ENCODE data around the gene C16orf78.

C16orf78 gene

DNA sequence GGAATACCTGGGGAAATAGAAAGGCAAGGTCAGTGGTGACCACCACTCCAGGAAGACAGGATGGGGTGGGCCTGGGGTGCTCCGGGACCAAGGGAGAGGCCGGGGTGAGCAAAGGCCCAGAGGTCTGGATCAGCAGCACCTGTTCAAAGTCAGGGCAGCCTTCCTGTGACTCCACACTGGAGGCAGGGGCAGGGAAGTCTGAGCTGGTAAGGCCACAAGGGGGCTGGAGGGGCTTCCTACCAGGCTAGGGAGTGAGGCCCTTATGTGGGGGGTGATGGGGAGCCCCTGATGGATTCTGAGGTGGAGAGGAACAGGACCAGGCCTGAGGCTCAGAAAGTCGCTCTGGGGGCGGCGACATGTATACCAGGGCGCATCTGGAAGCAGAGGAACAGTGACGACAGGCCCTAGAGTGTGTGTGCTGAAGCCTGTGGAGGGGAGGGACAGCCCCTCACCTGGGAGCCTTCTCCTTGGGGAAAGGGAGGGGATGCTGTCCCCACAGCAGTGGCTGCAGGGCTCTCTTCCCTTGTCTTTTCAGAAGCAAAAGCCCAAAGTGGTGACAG, 3.7 kb downstream of the C16orf78 start:
- no peaks in the 10 kb centered on the region for H3K27me3 ChIP-seq (replicated peaks; ENCODE audit: control insufficient read depth, insufficient read depth, low read length)
- no peak overlapping the region for H3K4me3 ChIP-seq (replicated peaks; ENCODE audit: low read depth, low read length)
- TF ChIP-seq, protein P1, sequence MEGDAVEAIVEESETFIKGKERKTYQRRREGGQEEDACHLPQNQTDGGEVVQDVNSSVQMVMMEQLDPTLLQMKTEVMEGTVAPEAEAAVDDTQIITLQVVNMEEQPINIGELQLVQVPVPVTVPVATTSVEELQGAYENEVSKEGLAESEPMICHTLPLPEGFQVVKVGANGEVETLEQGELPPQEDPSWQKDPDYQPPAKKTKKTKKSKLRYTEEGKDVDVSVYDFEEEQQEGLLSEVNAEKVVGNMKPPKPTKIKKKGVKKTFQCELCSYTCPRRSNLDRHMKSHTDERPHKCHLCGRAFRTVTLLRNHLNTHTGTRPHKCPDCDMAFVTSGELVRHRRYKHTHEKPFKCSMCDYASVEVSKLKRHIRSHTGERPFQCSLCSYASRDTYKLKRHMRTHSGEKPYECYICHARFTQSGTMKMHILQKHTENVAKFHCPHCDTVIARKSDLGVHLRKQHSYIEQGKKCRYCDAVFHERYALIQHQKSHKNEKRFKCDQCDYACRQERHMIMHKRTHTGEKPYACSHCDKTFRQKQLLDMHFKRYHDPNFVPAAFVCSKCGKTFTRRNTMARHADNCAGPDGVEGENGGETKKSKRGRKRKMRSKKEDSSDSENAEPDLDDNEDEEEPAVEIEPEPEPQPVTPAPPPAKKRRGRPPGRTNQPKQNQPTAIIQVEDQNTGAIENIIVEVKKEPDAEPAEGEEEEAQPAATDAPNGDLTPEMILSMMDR (IDR thresholded peaks at IDR 0.05; ENCODE audit: insufficient read depth, low read length, poor library complexity, severe bottlenecking): no peak
- DNase-seq (ENCODE audit: extremely low read depth, insufficient read length): no peak
- no peaks in the 10 kb centered on the region for H3K36me3 ChIP-seq (ENCODE audit: control insufficient read depth, insufficient read depth, low read length)

DNA sequence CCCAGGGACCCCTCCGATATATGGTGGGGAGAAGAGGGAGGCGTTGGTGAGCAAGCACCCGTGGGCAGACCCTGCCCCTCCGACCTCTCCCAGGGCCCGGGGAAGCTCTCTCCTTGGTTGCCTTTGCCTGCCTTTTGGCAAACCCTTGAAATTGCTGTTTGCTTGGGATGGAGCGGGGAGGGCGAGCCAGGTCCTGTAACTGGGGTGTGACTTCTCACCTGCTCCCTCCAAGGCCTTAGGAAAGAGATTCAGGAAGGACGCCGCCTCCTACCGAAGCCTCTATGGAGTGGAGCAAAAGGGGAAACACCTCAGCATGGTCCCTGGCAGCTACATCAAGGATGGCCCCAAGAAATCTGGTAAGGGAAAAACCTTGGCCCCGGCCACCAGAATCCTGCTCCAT, 4.6 kb downstream of the C16orf78 start:
- no peak for DNase-seq (ENCODE audit: extremely low read depth, insufficient read length)
- Histone ChIP-seq H3K4me3 (replicated peaks; ENCODE audit: low read depth, low read length) (no peak overlapping the region), H3K27me3 (replicated peaks; ENCODE audit: control insufficient read depth, insufficient read depth, low read length) (no peaks in the 10 kb centered on the region), H3K36me3 (ENCODE audit: control insufficient read depth, insufficient read depth, low read length) (no peaks in the 10 kb centered on the region)
- TF ChIP-seq, protein P1 (IDR thresholded peaks at IDR 0.05; ENCODE audit: insufficient read depth, low read length, poor library complexity, severe bottlenecking): no peak

DNA sequence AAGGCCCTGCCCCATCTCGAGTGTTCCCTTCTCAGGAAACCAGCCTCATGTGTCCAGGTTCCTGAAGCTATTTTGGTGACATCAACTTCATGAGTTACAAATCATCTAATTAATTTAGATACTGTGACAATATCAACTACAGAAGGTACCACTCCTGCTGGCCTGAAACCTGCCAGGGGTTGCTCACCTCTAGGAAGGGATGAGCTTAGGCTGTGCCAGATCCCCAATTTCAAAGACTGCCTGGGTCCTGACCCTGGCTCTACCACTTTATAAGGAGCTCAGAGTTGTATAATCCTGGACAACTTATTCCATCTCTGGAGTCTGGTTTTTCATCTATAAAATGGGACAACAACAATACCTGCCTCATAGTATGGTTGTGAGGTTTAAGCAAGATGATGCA, 5.2 kb downstream of the C16orf78 start:
- Histone ChIP-seq H3K36me3 (ENCODE audit: control insufficient read depth, insufficient read depth, low read length) (no peaks in the 10 kb centered on the region), H3K4me3 (replicated peaks; ENCODE audit: low read depth, low read length) (no peak overlapping the region), H3K27me3 (replicated peaks; ENCODE audit: control insufficient read depth, insufficient read depth, low read length) (no peaks in the 10 kb centered on the region)
- DNase-seq (ENCODE audit: extremely low read depth, insufficient read length): no peak
- TF ChIP-seq, protein P1 (IDR thresholded peaks at IDR 0.05; ENCODE audit: insufficient read depth, low read length, poor library complexity, severe bottlenecking): no peak

DNA sequence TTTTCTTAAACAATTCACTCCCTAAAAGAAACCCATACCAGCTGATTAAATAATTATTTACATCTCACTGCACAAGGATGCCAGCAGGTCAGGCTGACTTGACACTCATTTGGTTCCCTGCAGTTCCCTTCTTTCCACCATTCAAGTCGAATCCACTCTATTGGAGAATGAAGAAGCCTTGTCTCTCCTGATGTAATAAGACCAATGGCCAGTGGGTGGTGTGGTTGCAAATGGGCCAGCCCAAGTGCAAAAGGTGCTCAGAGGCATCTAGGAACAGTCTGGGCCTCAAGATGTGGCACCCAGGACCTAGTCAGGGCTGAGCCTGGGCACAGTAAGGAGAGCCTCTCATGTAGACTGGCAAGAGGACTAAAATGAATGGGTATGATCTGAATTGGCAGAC, 9.3 kb downstream of the C16orf78 start:
- Histone ChIP-seq H3K27me3 (replicated peaks; ENCODE audit: control insufficient read depth, insufficient read depth, low read length) (no peaks in the 10 kb centered on the region), H3K36me3 (ENCODE audit: control insufficient read depth, insufficient read depth, low read length) (no peaks in the 10 kb centered on the region), H3K4me3 (replicated peaks; ENCODE audit: low read depth, low read length) (no peak overlapping the region)
- TF ChIP-seq, protein P1 (IDR thresholded peaks at IDR 0.05; ENCODE audit: insufficient read depth, low read length, poor library complexity, severe bottlenecking): peak; percentile 59
- no peak for DNase-seq (ENCODE audit: extremely low read depth, insufficient read length)

DNA sequence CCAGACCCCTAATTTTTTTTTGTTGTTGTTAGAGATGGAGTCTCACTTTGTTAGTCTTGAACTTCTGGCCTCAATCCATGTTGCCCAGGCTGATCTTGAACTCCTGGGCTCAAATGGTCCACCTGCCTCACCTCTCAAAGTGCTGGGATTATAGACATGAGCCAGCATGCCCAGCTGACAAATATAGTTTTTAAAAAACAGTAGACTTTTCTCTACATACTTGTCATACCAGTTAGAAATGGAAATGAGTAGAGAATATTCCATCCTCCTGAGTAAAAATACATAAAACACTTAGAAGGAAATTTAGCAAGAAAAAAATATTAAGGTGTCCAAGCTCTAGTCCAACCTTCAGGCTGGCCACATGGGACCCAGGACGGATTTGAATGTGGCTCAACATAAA, 21.4 kb downstream of the C16orf78 start:
- H3K27me3 ChIP-seq (replicated peaks; ENCODE audit: control insufficient read depth, insufficient read depth, low read length): no peaks in the 10 kb centered on the region
- DNase-seq (ENCODE audit: extremely low read depth, insufficient read length): no peak
- H3K4me3 ChIP-seq (replicated peaks; ENCODE audit: low read depth, low read length): no peak overlapping the region
- H3K36me3 ChIP-seq (ENCODE audit: control insufficient read depth, insufficient read depth, low read length): no peaks in the 10 kb centered on the region
- TF ChIP-seq, protein P1 (IDR thresholded peaks at IDR 0.05; ENCODE audit: insufficient read depth, low read length, poor library complexity, severe bottlenecking): no peak

DNA sequence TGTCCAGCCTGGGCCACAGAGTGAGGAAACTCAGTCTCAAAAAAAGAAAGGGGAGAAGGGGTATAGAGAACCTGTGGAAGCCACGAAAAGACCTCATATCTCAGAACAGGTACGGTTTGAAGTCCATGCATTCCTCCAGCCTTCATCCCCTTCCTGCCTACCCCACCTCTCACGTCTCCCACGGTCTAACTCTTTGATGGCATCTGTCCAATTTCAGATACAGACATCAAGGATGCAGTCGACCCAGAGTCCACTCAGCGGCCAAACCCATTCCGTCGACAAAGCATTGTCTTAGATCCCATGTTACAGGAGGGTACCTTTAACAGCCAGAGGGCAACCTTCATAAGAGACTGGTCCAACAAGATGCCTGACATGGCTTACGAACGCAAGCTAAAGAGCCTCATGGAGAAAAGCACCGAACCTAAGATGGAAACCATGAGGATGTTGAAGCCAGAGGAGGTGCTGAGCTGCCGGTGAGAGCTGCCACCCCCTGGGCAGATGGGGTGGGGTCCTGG, 22.7 kb downstream of the C16orf78 start:
- H3K27me3 ChIP-seq (replicated peaks; ENCODE audit: control insufficient read depth, insufficient read depth, low read length): no peaks in the 10 kb centered on the region
- TF ChIP-seq, protein P1 (IDR thresholded peaks at IDR 0.05; ENCODE audit: insufficient read depth, low read length, poor library complexity, severe bottlenecking): no peak
- no peak overlapping the region for H3K4me3 ChIP-seq (replicated peaks; ENCODE audit: low read depth, low read length)
- no peaks in the 10 kb centered on the region for H3K36me3 ChIP-seq (ENCODE audit: control insufficient read depth, insufficient read depth, low read length)
- DNase-seq (ENCODE audit: extremely low read depth, insufficient read length): no peak

Measured in GM06990 (cell line).